Activated CD4-positive, CD25-positive, alpha-beta regulatory T cell treated with anti-CD3 and anti-CD28 coated beads, Interleukin-2, amount 50 U/mL, for 16 hours (primary cell): Measurements from ENCODE around the gene SLC5A3.

Source experiments
- DNase-seq: peaks from one replicate; pipeline ENCODE4 v3.0.0-alpha.2; 2020; ENCODE audit warnings: low read depth, low spot score

Gene SLC5A3

DNA sequence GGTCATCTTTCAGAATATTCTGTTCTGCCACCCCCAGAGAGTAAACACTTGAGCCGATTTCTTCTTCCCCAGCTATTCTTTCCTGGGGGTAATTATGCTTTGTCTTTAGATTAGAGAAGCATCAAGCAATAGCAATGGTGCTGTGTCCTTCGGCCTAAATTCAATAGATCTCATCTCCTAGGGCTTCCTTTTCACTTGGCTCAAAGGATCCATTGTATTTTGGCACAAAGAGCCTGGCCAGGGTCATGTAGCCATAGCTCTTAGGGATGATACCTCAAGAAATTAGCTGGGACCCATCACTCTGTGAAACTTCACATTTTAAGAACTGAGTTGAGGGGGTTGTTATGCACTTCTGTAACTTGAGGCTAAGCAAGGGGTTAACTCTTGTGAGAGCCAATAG, 27.0 kb downstream of the SLC5A3 start:
- DNase-seq, result no peak

DNA sequence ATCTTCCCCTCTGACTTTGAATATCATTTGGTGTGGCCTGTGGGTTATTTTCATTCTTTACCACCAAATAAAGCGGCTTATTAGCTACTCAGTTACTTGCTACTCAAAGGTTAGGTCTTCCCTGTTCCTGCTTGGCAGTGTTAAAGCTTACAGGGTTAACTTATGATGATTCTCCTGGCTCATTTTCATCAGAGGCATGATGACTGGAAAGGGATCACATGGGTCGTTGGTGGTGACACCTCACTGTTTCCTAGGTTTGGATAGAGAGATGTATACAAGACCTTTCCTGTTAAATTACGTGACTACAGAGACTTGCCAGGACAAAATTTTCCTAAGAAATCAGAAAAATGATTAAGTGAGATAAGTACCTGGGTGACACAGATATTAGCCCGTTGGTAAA, 27.4 kb downstream of the SLC5A3 start:
- no peak for DNase-seq

DNA sequence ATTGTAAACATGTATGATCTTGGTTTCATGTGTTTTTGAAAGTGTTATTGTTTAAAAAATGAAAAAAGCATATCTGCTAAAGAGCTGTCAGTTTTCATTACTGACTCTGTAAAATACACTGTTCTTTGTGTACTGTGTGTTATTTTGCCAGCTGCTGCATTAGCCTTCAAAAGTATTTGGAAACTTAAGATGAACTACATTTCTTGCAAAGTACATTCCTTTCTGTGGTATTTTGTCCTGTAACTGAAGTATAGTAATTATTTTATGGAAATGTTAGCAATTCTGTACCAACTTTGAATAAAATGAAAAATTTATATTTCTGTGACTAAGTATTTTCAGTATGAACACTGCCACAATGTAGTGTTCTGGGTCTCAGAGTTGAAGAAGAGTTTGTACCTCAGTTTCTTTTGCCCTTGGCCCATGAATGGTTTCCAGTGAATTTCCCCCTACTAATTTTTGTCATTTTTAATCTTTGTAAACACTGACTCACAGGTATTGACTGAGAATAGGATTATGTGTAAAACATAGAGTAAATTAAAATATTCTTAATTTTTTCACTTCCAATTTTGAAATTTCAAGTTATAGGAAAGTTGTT, 32.7 kb downstream of the SLC5A3 start:
- no peak for DNase-seq

DNA sequence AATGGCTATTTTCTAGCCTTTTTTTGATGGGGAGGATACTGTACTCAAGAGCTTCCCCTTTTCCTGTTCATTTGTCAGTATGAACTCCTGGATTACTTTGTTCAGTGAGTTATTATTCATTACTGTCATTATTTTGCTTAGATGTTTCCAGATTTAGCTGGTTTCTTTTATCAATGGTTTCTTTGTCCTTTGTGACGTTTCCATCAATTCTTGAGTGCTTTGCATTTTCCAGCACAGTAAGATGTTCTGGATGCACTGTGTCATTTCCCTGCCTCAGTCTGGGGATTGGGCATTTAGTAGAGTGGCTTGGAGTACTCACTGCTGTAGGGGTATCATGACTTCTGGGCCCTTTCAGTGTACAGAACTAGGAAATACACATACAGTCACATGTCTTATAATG, 34.2 kb downstream of the SLC5A3 start:
- DNase-seq, result no peak

DNA sequence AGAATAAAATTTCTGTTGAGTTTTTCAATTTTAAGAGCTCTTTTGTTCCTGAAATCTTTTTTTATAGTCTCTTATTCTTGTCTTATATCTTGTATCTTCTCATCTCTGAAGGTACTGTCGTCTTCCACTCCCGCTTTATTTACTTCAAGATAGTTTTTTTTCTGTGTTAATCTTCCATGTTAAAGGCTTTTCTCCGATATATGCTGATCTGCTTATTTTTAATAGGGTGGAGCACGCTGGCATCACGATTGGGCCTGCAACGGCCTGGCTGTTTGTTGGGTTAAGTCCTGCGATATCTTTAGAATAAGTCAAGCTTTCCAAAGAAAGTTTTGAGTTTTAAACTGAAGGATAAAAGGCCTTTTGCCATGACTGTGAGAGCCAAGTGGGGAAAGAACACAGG, 35.7 kb downstream of the SLC5A3 start:
- no peak for DNase-seq

DNA sequence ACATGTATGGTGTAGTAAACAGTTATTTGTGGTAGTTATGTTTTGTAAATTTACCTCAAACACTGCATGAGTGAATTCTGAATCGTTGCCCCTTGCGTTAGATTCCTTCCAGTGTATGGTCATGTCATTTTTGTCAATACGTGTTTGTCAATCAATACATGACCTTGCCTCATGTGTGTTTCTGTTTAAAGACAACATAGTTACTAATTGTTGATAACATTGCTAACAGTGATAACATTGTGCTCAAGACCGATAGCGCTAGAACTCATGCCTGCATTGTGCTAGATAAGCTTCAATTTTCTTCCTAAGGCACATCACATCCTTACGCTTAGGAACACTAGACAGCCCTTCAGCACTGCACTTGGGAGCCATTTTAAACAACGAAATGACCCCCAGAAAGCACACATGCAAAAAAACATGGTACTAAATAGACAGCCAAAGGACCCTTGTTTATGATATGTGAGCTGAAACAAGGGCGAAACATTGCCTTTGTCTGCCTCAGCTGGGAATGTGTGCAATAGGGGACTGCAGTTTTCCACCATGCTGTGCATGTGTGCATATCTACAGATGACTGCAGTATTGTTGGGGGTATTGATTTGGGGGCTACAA, 37.3 kb downstream of the SLC5A3 start:
- no peak for DNase-seq

DNA sequence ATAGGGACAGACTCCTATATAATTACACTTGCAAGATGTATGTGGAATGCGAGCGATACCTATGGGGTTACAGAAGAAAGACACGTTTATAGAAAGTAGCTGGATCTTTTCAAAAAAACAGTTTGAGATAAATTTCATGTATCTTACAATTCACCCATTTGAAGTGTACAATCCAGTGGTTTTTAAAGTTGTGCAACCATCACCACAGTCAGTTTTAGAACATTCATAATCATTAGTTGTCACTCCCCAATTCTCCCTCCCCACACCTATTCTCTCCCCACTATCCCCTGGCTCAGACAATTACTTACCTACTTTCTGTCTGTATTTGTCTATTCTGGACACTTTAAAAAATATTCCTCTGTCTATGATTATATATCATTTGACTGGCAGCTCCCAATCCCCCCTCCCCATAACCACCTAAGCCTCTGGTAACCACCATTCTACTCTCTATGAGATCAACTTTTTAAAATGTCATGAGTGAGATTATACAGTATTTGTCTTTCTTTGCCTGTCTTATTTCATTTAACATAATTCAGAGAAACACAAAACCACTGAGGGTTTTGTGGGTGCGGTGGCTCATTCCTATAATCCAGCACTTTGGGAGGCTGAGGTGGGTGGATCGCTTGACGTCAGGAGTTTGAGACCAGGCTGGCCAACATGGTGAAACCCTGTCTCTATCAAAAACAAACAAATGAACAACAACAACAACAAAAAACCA, 39.1 kb downstream of the SLC5A3 start:
- DNase-seq, result no peak

DNA sequence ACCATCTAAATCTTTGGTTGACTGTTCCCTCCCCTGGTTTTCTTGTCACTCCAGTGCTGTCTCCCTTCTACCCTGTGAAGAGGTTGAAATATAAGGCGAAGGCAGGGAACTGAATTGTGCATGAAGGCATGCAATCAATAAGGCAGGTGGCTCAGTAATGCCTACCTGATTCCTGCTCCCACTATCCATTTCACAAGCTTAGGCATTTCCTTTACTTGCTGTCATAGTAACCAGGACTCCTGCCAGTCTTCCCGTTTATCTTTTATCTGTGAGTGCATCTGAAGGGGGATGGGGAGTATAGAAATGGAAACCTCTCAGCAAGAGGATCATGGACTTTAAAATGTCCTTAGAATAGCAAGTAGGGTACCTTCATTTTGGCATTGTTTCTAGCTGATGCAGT, 40.5 kb downstream of the SLC5A3 start:
- no peak for DNase-seq

DNA sequence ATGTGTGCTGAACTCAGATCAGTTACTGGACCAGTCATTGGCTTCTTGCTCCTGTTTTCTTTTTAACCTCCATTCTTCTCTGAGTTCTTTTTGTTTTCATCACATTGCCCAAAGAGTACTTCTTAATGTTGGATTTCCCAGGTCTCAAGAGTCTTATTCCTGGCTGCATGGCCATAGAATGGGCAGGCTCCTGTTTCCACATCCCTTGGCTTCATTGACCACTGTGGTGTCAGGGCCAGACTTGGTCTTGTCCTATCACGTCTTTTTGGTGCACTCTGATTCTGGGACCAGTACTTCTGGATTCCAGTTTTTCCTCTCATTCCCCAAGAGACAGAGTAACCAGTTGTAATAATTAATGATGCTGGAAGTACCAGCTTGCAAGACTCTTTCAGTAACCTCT, 41.8 kb downstream of the SLC5A3 start:
- no peak for DNase-seq

DNA sequence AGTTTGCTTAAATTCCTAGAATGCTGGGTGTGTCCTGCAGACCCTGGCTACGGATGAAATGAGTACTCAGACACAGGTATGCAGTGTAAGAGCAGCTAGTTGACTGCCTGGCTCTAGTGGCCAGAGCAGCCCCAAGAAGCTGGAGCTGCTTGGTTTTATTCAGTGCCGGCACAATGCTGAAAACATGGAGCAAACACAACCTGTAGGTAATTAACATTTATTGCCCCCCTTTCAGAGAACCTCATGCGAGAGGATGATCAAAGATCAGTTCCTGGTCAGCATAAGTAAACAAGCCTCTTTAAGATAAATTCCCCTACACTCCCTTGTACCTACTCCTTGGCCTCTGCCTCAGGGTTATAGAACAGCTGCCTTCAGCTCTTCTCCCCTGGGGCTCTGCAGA, 43.2 kb downstream of the SLC5A3 start:
- no peak for DNase-seq

DNA sequence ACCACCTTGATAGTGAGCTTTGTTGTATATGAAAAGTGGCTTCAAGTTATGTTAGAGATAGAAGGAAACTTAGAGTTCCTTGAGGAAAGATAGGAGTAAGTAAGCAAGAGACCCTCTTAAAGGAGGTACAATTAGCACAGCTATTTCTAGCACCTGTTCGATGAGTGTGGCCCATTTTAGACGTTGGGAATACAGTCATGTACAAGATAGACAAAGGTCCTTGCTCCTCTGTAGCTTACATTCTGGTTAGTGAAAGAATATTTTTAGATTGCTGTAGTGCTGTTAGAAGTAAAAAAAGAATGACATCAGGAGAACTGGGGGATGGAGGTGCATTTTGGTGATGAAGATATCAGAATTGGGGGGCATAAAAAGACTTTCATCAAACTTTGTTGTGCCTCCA, 47.5 kb downstream of the SLC5A3 start:
- DNase-seq, result no peak

DNA sequence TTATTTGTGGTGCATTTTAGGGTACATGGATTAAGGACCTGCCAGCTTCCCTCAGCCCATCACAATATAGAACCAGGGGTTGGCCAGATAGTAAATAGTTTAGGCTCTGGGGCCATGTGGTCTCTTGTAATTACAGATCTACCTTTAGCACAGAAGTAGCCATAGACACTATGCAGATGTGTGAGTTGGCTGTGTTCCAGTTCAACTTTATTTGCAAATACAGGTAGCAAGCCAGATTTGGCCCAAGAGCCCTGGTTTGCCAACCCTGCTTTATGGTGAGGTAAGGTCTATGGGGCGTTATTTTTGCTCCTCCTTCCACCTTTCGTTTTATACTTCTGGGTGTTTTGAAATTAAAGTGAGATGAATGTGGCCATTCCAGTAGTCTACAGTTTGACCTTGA, 48.7 kb downstream of the SLC5A3 start:
- no peak for DNase-seq
